AG09309 (cell line): ENCODE measurements around the gene UHMK1.
A peak's percentile ranks its signal among the peaks of the same experiment; 100 is the strongest.

Experiments used
- DNase-seq: peaks from one replicate; pipeline ENCODE4 v3.0.0-alpha.2; 2010; ENCODE audit warnings: low read depth
- H3K4me3 ChIP-seq: 2 replicates; pipeline ENCODE4 v1.5.1; 2011; ENCODE audit warnings: mild to moderate bottlenecking, low read depth, low read length, moderate library complexity; ENCODE audit not compliant: control insufficient read depth
- CTCF ChIP-seq: IDR thresholded peaks from 2 replicates; pipeline ENCODE4 v1.5.1; 2011; ENCODE audit warnings: mild to moderate bottlenecking, low read depth, low read length, inconsistent platforms; ENCODE audit not compliant: insufficient read depth, control insufficient read depth; ENCODE audit errors: missing control alignments

Gene UHMK1

GRCh38 chr1:162527314-162527713 is 29.7 kb downstream of the UHMK1 start:
- H3K4me3 ChIP-seq, result no peak overlapping the region
- TF ChIP-seq CTCF, result no peak
- no peak for DNase-seq

- no peak for DNase-seq
- no peak for TF ChIP-seq CTCF
- no peak overlapping the region for H3K4me3 ChIP-seq
Measured at GRCh38 chr1:162530307-162530987, 32.8 kb downstream of the UHMK1 start.

DNA sequence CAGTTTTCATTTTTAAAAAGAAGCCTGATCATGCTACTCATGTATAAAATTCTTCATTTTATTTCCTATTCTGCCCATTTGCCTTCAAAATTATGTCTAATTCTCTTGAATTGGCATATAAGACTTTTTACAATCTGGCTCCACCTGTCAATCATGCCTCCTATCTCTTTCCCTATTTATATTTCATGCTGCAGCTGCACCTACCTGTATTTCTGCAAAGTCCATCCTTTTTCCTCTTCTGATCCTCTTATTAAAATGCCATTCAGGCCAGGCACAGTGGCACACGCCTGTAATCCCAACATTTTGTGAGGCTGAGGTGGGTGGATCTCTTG is 33.3 kb downstream of the UHMK1 start:
- H3K4me3 ChIP-seq, result no peak overlapping the region
- TF ChIP-seq CTCF, result no peak

GRCh38 chr1:162535501-162535900 is 37.9 kb downstream of the UHMK1 start:
- no peak for TF ChIP-seq CTCF
- DNase-seq, result no peak
- no peak overlapping the region for H3K4me3 ChIP-seq

More for the DNA sequence above, 33.3 kb downstream of the UHMK1 start:
- DNase-seq, result no peak

GRCh38 chr1:162536511-162536910 is 38.9 kb downstream of the UHMK1 start:
- H3K4me3 ChIP-seq, result no peak overlapping the region
- DNase-seq, result peak; percentile 34
- no peak for TF ChIP-seq CTCF

- H3K4me3 ChIP-seq, result no peak overlapping the region
- no peak for TF ChIP-seq CTCF
- no peak for DNase-seq
Measured at GRCh38 chr1:162537216-162537615, 39.6 kb downstream of the UHMK1 start.

- DNase-seq, result peak; percentile 78
- no peak overlapping the region for H3K4me3 ChIP-seq
- TF ChIP-seq CTCF, result no peak
Measured at GRCh38 chr1:162538815-162539431, 41.3 kb downstream of the UHMK1 start.
